ENCODE data around the gene ZNF407.
A peak's percentile ranks its signal among the peaks of the same experiment; 100 is the strongest.

Gene ZNF407

DNA sequence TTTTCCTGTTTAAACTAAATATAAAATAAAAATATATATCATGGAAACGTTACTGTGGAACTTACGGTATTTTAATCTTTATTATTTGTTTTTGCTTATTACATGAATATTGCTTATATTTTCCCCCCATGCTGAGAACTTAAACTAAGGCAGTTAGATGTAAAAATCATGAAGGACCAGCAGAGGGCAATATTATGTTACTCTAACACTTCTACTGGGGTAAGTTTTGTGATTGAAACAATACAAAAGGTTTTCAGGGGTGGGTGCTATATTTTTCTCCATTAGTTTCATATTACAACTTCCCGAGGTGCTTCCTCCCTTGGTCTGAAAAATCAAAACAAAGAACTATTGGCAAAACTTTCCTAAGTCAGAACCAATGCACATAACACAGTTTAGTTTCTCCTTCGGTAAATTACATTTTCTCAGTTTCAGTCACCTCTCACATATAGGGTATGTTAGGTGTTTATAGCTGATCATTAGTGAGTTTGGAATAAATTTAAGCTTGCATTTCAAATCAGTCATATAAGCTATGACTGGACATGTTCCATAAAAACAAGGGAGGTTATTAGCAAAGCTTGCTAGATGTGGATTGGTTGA is 54.8 kb downstream of the ZNF407 start:
- peak; percentile 77 for ATAC-seq
- TF ChIP-seq, protein P1, sequence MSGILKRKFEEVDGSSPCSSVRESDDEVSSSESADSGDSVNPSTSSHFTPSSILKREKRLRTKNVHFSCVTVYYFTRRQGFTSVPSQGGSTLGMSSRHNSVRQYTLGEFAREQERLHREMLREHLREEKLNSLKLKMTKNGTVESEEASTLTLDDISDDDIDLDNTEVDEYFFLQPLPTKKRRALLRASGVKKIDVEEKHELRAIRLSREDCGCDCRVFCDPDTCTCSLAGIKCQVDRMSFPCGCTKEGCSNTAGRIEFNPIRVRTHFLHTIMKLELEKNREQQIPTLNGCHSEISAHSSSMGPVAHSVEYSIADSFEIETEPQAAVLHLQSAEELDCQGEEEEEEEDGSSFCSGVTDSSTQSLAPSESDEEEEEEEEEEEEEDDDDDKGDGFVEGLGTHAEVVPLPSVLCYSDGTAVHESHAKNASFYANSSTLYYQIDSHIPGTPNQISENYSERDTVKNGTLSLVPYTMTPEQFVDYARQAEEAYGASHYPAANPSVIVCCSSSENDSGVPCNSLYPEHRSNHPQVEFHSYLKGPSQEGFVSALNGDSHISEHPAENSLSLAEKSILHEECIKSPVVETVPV (CRISPR knock-in tag; IDR thresholded peaks at IDR 0.05): no peak
- TF ChIP-seq TCF4 (CRISPR knock-in tag; IDR thresholded peaks at IDR 0.05; ENCODE audit: borderline replicate concordance): no peak
- TF ChIP-seq ZC3H10 (CRISPR knock-in tag; IDR thresholded peaks at IDR 0.05): no peak

DNA sequence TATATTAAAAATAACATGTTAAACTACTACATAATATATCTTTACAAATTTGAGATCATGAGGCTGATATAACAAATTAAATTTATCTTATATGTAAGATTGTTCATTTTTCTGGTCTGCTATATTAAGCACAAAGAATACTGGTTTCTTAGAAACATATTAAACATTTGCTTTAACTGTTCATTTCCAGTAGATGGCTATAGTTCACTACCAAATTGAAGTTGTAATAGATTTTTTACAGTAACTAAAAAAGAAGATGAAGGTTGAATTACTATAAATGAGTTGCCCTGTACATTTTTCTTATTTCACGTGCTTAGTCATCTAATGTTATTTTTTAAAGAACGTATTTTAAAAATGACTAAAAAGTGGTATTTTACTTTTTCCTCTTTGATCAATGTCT is 57.0 kb downstream of the ZNF407 start:
- TF ChIP-seq TOX (CRISPR knock-in tag; IDR thresholded peaks at IDR 0.05; ENCODE audit: borderline replicate concordance) (no peak), ZNF8 (CRISPR knock-in tag; IDR thresholded peaks at IDR 0.05) (no peak), ZNF565 (CRISPR knock-in tag; conservative IDR thresholded peaks at IDR 0.05; ENCODE audit: low read depth) (no peak), GLIS3 (CRISPR knock-in tag; IDR thresholded peaks at IDR 0.05) (no peak), ARNTL (CRISPR knock-in tag; IDR thresholded peaks at IDR 0.05; ENCODE audit: borderline replicate concordance, low read depth) (no peak), ISL1 (CRISPR knock-in tag; IDR thresholded peaks at IDR 0.05) (no peak), PPARA (CRISPR knock-in tag; IDR thresholded peaks at IDR 0.05; ENCODE audit: borderline replicate concordance) (no peak), OSR1 (CRISPR knock-in tag; IDR thresholded peaks at IDR 0.05) (no peak)
- TF ChIP-seq, protein P2, sequence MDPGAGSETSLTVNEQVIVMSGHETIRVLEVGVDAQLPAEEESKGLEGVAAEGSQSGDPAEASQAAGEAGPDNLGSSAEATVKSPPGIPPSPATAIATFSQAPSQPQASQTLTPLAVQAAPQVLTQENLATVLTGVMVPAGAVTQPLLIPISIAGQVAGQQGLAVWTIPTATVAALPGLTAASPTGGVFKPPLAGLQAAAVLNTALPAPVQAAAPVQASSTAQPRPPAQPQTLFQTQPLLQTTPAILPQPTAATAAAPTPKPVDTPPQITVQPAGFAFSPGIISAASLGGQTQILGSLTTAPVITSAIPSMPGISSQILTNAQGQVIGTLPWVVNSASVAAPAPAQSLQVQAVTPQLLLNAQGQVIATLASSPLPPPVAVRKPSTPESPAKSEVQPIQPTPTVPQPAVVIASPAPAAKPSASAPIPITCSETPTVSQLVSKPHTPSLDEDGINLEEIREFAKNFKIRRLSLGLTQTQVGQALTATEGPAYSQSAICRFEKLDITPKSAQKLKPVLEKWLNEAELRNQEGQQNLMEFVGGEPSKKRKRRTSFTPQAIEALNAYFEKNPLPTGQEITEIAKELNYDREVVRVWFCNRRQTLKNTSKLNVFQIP (CRISPR knock-in tag; IDR thresholded peaks at IDR 0.05; ENCODE audit: borderline replicate concordance, low read depth): no peak
- peak; percentile 66 for ATAC-seq

GRCh38 chr18:74661008-74661407 is 63.3 kb downstream of the ZNF407 start:
- TF ChIP-seq, protein P3, sequence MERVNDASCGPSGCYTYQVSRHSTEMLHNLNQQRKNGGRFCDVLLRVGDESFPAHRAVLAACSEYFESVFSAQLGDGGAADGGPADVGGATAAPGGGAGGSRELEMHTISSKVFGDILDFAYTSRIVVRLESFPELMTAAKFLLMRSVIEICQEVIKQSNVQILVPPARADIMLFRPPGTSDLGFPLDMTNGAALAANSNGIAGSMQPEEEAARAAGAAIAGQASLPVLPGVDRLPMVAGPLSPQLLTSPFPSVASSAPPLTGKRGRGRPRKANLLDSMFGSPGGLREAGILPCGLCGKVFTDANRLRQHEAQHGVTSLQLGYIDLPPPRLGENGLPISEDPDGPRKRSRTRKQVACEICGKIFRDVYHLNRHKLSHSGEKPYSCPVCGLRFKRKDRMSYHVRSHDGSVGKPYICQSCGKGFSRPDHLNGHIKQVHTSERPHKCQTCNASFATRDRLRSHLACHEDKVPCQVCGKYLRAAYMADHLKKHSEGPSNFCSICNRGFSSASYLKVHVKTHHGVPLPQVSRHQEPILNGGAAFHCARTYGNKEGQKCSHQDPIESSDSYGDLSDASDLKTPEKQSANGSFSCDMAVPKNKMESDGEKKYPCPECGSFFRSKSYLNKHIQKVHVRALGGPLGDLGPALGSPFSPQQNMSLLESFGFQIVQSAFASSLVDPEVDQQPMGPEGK (CRISPR knock-in tag; IDR thresholded peaks at IDR 0.05; ENCODE audit: borderline replicate concordance): no peak
- no peak for TF ChIP-seq CSDC2 (CRISPR knock-in tag; IDR thresholded peaks at IDR 0.05)
- no peak for TF ChIP-seq RARB (CRISPR knock-in tag; IDR thresholded peaks at IDR 0.05)
- no peak for TF ChIP-seq ISL1 (CRISPR knock-in tag; IDR thresholded peaks at IDR 0.05)
- TF ChIP-seq ZNF8 (CRISPR knock-in tag; IDR thresholded peaks at IDR 0.05): no peak
- no peak for TF ChIP-seq ZC3H10 (CRISPR knock-in tag; IDR thresholded peaks at IDR 0.05)
- TF ChIP-seq ZFP3 (CRISPR knock-in tag; IDR thresholded peaks at IDR 0.05): no peak
- TF ChIP-seq ESRRG (CRISPR knock-in tag; IDR thresholded peaks at IDR 0.05): no peak
- TF ChIP-seq GLIS3 (CRISPR knock-in tag; IDR thresholded peaks at IDR 0.05): no peak
- no peak for TF ChIP-seq TCF4 (CRISPR knock-in tag; IDR thresholded peaks at IDR 0.05; ENCODE audit: borderline replicate concordance)
- no peak for TF ChIP-seq CREB5 (CRISPR knock-in tag; IDR thresholded peaks at IDR 0.05; ENCODE audit: low read depth)
- TF ChIP-seq BACH2 (CRISPR knock-in tag; IDR thresholded peaks at IDR 0.05; ENCODE audit: borderline replicate concordance): no peak
- ATAC-seq: no peak

GRCh38 chr18:74661691-74662090 is 64.0 kb downstream of the ZNF407 start:
- TF ChIP-seq ZFP3 (CRISPR knock-in tag; IDR thresholded peaks at IDR 0.05) (no peak), ZNF8 (CRISPR knock-in tag; IDR thresholded peaks at IDR 0.05) (no peak), PPARA (CRISPR knock-in tag; IDR thresholded peaks at IDR 0.05; ENCODE audit: borderline replicate concordance) (no peak), ZC3H10 (CRISPR knock-in tag; IDR thresholded peaks at IDR 0.05) (no peak), OSR1 (CRISPR knock-in tag; IDR thresholded peaks at IDR 0.05) (no peak), CSDC2 (CRISPR knock-in tag; IDR thresholded peaks at IDR 0.05) (no peak), TCF4 (CRISPR knock-in tag; IDR thresholded peaks at IDR 0.05; ENCODE audit: borderline replicate concordance) (no peak), ZNF70 (CRISPR knock-in tag; IDR thresholded peaks at IDR 0.05) (no peak), TSHZ2 (CRISPR knock-in tag; IDR thresholded peaks at IDR 0.05) (no peak), ZFP30 (CRISPR knock-in tag; IDR thresholded peaks at IDR 0.05) (no peak), CREB5 (CRISPR knock-in tag; IDR thresholded peaks at IDR 0.05; ENCODE audit: low read depth) (no peak), SNAI2 (CRISPR knock-in tag; IDR thresholded peaks at IDR 0.05) (no peak), GLIS3 (CRISPR knock-in tag; IDR thresholded peaks at IDR 0.05) (no peak)
- TF ChIP-seq, protein P2 (CRISPR knock-in tag; IDR thresholded peaks at IDR 0.05; ENCODE audit: borderline replicate concordance, low read depth): no peak
- no peak for ATAC-seq
